Peyer's patch (tissue), 4 donors: ENCODE results near the gene TP53TG3. TPM values are rescaled to one million over a fixed set of nuclear protein-coding genes. Genes with fewer than 3 reads are reported as not detected.
"Not testable (repeated sequence)": the region's sequence is repeated elsewhere in the genome, so short reads cannot be mapped to it uniquely, and the experiment has no call there.

ENCODE experiments used
- DNase-seq, 3 donors: peaks; one replicate each; pipeline ENCODE4 v3.0.0-alpha.2; 2017 to 2019
- H3K27ac ChIP-seq, 4 donors: fragments of 200-600 bp; sonication (generic); one replicate each; pipeline ENCODE4 v1.5.1; 2016 to 2019
- H3K27me3 ChIP-seq, 2 donors: fragments of 200-600 bp; sonication (generic); one replicate each; pipeline ENCODE4 v1.5.1; 2019
- H3K36me3 ChIP-seq, 3 donors: fragments of 200-600 bp; sonication (generic); one replicate each; pipeline ENCODE4 v1.5.1; 2016 to 2019
- H3K4me1 ChIP-seq, 4 donors: fragments of 200-600 bp; sonication (generic); one replicate each; pipeline ENCODE4 v1.5.1; 2016 to 2019
- H3K4me3 ChIP-seq, 4 donors: fragments of 200-600 bp; sonication (generic); 1 replicate in 3 of 4; 2 replicates in 1 of 4; pipeline ENCODE4 v1.5.1; 2016 to 2019; ENCODE audit warnings: mild to moderate bottlenecking in 1 of 4
- H3K9me3 ChIP-seq, 4 donors: fragments of 200-600 bp; sonication (generic); one replicate each; pipeline ENCODE4 v1.5.1; 2016 to 2019; ENCODE audit warnings: mild to moderate bottlenecking in 1 of 4
- small RNA-seq, 2 donors: library from RNA; depleted of rRNA; stranded (forward); fragments of <200 nt; gene quantifications; one replicate each; pipeline ENCODE3, GENCODE V24; 2016
- total RNA-seq, 4 donors: library from RNA; depleted of rRNA; stranded (reverse); fragments of >200 nt; gene quantifications; one replicate each; pipeline ENCODE4 v1.1.0, GENCODE V29; 2016

TP53TG3 gene, protein sequence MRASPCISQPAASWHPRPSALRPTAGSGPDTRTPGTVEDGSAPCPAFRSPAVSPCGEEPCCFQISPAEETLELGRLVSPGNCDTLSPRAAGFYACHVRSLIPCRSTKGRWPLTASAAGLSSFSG
- total RNA-seq: not detected

DNA sequence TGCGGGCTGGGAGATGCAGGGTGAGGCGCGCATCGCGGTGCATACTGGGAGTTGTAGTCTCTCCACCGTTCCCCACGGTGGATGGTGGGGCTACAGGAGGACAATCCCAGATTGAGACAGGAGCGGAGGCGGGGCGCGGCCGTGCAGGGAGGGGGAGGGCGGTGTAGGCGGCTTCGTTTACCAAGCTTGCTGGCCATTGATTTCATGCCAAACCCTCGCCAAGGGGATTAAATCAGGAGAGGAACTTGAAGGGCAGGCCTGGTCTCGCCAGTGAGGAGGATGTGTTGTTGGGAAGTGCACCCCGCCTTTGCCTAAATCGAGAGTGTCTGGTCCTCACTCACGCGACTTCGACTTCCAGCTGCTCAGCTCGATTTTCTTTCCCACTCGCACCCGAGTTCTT, at the start of gene TP53TG3:
Gene TP53TG3 (minus strand): TSS at position 101 of the 400 bp plus-strand sequence. CDS start 68 bp downstream, at position 33.
- H3K4me1 ChIP-seq, DNase-seq, H3K9me3 ChIP-seq, H3K36me3 ChIP-seq, H3K27me3 ChIP-seq, H3K4me3 ChIP-seq, H3K27ac ChIP-seq: not testable (repeated sequence)

DNA sequence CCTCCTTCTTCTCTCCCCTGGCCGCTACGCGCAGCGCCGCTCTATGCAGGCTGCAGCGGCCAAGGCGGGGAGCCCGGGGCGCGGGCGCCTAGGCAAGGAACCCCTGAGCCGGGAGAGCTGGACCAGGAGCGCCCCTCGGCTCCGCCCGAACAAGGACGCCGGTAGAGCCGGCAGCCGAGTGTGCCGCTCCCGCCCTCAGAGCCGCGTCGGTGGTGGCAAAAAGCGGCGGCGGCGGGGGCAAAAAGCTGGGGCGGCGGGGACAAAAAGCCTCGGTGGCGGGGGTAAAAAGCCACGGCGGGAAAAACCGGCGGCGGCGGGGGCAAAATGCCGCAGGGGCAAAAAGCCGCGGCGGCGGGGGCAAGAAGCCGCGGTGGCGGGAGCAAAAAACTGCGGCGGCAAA, 25.1 kb downstream of the TP53TG3 start:
- H3K27me3 ChIP-seq, H3K9me3 ChIP-seq, H3K36me3 ChIP-seq, H3K4me3 ChIP-seq, DNase-seq, H3K4me1 ChIP-seq, H3K27ac ChIP-seq: not testable (repeated sequence)

- not testable (repeated sequence) for H3K27ac ChIP-seq, H3K4me1 ChIP-seq, DNase-seq, H3K27me3 ChIP-seq, H3K4me3 ChIP-seq, H3K36me3 ChIP-seq, H3K9me3 ChIP-seq
Measured at GRCh38 chr16:32647562-32647961, 28.4 kb downstream of the TP53TG3 start.

DNA sequence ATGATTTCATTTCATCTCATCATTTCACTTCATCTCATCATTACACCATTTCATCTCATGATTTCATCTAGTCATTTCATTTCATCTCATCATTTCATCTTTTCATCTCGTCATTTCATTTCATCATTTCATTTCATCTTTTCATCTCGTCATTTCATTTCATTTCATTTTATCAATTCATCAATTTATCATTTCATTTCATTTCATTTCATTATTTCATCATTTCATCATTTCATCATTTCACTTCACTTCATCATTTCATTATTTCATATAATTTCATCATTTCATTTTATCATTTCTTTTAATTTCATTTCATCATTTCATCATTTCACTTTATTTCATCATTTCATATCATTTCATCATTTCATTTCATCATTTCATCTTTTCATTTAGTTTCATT, 29.2 kb downstream of the TP53TG3 start:
- not testable (repeated sequence) for H3K27me3 ChIP-seq, H3K4me1 ChIP-seq, H3K4me3 ChIP-seq, H3K27ac ChIP-seq, H3K36me3 ChIP-seq, DNase-seq, H3K9me3 ChIP-seq

- H3K4me1 ChIP-seq, H3K4me3 ChIP-seq, H3K36me3 ChIP-seq, DNase-seq, H3K27me3 ChIP-seq, H3K27ac ChIP-seq, H3K9me3 ChIP-seq: not testable (repeated sequence)
Measured at GRCh38 chr16:32646177-32646576, 29.8 kb downstream of the TP53TG3 start.

DNA sequence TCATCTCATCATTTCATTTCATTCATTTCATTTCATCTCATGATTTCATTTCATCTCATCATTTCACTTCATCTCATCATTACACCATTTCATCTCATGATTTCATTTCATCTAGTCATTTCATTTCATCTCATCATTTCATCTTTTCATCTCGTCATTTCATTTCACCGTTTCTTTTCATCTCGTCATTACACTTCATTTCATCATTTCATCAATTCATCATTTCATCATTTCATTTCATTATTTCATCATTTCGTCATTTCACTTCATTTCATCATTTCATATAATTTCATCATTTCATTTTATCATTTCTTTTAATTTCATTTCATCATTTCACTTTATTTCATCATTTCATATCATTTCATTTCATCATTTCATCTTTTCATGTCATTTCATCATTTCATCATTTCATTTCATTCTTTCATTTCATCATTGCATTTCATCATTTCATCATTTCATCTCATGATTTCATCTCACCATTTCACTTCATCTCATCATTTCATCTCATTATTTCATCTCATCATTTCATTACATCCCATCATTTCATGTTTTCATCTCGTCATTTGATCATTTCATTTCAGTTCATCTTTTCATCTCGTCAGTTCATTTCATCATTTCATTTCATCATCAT, 30.6 kb downstream of the TP53TG3 start:
- not testable (repeated sequence) for H3K36me3 ChIP-seq, H3K9me3 ChIP-seq, H3K27ac ChIP-seq, DNase-seq, H3K4me1 ChIP-seq, H3K4me3 ChIP-seq, H3K27me3 ChIP-seq

DNA sequence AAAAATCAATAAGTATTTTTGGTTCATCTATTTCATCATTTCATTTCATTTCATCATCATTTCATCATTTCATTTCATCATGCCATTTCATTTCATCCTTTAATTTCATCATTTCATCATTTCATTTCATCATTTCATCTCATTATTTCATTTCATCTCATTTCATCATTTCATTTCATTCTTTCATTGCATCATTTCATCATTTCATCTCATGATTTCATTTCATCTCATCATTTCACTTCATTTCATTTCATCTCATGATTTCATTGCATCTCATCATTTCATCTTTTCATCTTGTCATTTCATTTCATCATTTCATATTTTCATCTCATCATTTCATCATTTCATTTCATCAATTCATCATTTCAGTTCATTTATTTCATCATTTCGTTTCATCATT, 31.2 kb downstream of the TP53TG3 start:
- DNase-seq, H3K4me3 ChIP-seq, H3K9me3 ChIP-seq, H3K4me1 ChIP-seq, H3K36me3 ChIP-seq, H3K27me3 ChIP-seq, H3K27ac ChIP-seq: not testable (repeated sequence)

DNA sequence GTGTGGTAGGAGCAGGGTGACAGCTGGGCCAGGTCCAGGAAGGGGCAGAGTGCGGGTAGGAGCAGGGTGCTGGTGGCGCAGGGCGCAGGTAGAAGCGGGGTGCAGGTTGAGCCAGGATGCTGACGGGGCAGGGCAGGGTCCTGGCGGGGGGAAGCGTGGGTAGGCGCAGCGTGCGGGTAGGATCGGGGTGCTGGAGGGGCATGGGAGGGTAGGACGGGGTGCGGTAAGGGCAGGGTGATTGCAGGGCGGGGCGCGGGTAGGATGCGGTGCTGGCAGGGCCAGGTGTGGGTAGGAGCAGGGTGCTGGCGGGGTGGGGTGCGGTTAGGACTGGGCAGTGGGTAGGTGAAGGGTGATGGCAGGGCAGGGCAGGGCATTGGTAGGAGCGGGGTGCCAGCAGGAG, 38.4 kb downstream of the TP53TG3 start:
- not testable (repeated sequence) for DNase-seq, H3K27ac ChIP-seq, H3K9me3 ChIP-seq, H3K4me1 ChIP-seq, H3K27me3 ChIP-seq, H3K36me3 ChIP-seq, H3K4me3 ChIP-seq

DNA sequence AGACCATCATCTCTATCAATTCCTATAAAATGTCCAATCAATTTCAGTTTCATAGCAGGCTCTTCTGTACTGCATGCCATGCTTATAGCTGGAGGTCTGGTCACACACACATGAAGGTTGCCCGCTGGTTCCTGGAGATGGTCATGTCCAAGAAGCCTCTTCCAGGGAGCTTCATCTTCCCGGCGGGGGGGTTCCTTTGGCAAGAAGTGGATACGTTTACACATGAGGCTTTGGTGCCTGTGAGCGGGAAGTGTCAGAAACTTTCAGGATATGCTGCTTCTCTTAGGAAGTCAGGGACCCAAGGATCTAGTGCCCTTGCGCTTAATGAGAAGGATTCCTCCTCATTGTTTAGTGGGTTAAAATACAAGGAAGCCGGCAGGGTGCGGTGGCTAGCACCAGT, 43.9 kb downstream of the TP53TG3 start:
- not testable (repeated sequence) for H3K4me3 ChIP-seq, DNase-seq

More for the DNA sequence above, 43.9 kb downstream of the TP53TG3 start:
- not testable (repeated sequence) for H3K4me1 ChIP-seq, H3K9me3 ChIP-seq, H3K36me3 ChIP-seq, H3K27me3 ChIP-seq, H3K27ac ChIP-seq

Small RNA genes within 50 kb of the gene (small RNA-seq; reads per million reads assigned to genes)
- 0 reads per million in 2 donors for gene AC138907.6
